Astrocyte of the spinal cord (primary cell): ENCODE data around the gene SOX12.

Experiments used
- DNase-seq: peaks from one replicate; pipeline ENCODE4 v3.0.0; 2011; ENCODE audit warnings: low read depth, low spot score
- H3K4me3 ChIP-seq: 2 replicates; pipeline ENCODE4 v1.5.1; 2011; ENCODE audit warnings: low read depth, mild to moderate bottlenecking, low read length, moderate library complexity
- in situ Hi-C: cut with HindIII; loops from 2 replicates; pipeline ENCODE4 v1.10.0; 2017; ENCODE audit warnings: low sequenced_read_pairs
- TF ChIP-seq, protein P1 (sequence below): IDR thresholded peaks from 2 replicates; pipeline ENCODE4 v1.5.1; 2012; ENCODE audit warnings: low read depth, mild to moderate bottlenecking, low read length, inconsistent platforms

The SOX12 gene

GRCh38 chr20:311609-312008 lies 13.7 kb upstream of the SOX12 start:
- H3K4me3 ChIP-seq = no peak overlapping the region
- TF ChIP-seq, protein P1, sequence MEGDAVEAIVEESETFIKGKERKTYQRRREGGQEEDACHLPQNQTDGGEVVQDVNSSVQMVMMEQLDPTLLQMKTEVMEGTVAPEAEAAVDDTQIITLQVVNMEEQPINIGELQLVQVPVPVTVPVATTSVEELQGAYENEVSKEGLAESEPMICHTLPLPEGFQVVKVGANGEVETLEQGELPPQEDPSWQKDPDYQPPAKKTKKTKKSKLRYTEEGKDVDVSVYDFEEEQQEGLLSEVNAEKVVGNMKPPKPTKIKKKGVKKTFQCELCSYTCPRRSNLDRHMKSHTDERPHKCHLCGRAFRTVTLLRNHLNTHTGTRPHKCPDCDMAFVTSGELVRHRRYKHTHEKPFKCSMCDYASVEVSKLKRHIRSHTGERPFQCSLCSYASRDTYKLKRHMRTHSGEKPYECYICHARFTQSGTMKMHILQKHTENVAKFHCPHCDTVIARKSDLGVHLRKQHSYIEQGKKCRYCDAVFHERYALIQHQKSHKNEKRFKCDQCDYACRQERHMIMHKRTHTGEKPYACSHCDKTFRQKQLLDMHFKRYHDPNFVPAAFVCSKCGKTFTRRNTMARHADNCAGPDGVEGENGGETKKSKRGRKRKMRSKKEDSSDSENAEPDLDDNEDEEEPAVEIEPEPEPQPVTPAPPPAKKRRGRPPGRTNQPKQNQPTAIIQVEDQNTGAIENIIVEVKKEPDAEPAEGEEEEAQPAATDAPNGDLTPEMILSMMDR = no peak
- no peak for DNase-seq
- in situ Hi-C loops = no loop called here

DNA sequence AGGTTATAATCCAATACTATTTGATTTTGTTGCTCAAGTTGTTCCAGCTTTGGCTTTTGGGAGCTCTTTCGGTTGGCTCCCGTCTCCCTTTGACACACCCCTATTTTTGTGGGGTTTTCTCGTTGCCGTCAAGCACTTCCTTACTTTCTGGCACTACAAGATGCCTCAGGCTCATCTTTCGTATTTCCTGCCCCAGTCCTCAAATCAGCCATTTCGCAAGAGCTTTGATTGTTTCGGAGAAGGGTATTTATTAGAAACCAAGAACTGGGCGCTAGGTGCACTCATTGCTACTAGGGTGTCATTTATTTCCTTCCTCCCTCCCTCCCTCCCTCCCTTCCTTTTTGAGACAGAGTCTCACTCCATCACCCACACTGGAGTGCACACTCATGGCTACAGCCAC lies 13.3 kb upstream of the SOX12 start:
- no peak for DNase-seq
- TF ChIP-seq, protein P1 = no peak
- H3K4me3 ChIP-seq = no peak overlapping the region
- in situ Hi-C loops = no loop called here

- TF ChIP-seq, protein P1 = no peak
- in situ Hi-C loops = no loop called here
- DNase-seq = no peak
Measured at GRCh38 chr20:312866-313265, 12.5 kb upstream of the SOX12 start.

DNA sequence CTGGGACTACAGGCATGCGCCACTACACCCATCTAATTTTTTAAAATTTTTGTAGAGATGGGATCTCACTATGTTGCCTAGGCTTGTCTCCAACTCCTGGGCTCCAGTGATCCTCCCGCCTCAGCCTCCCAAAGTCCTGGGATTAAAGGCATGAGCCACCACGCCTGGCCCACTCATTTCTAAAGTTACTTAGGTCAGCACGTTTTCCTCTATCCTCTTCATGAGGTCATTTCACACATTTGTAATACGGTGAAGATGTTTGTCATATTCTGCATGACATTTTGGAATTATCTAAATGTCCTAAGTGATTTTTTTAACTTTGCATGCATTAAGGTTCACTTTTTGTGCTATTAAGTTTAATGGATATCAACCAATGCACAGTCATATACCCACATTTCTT lies 11.9 kb upstream of the SOX12 start:
- TF ChIP-seq, protein P1 = no peak
- no peak overlapping the region for H3K4me3 ChIP-seq
- no peak for DNase-seq
- in situ Hi-C loops = no loop called here

More at GRCh38 chr20:312866-313265, 12.5 kb upstream of the SOX12 start:
- no peak overlapping the region for H3K4me3 ChIP-seq

DNA sequence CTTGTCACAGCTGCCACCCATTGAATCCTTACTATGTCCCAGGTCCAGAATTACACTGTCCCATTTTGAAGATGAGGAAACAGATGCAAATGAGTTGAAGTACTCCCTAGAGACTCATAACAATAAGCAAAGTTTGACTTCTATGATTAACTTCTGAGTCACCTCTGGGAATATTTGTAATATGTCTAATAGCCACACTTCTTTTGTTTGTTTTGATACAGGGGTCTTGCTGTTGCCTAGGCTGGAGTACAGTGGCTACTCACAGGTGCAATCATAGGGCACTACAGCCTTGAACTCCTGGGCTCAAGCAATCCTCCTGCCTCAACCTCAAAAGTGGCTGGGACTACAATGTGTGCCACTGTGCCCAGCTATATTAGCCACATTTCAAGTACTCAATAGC lies 11.4 kb upstream of the SOX12 start:
- in situ Hi-C loops = no loop called here
- no peak overlapping the region for H3K4me3 ChIP-seq
- TF ChIP-seq, protein P1 = no peak
- peak; percentile 55 for DNase-seq

- in situ Hi-C loops = no loop called here
- no peak for DNase-seq
- TF ChIP-seq, protein P1 = no peak
- H3K4me3 ChIP-seq = no peak overlapping the region
Measured at GRCh38 chr20:316316-317068, 8.9 kb upstream of the SOX12 start.
